ENCODE results near the gene TPBGL.

The TPBGL gene

GRCh38 chr11:75212411-75212810, 28.2 kb upstream of the TPBGL start:
- DNase-seq, result no peak

DNA sequence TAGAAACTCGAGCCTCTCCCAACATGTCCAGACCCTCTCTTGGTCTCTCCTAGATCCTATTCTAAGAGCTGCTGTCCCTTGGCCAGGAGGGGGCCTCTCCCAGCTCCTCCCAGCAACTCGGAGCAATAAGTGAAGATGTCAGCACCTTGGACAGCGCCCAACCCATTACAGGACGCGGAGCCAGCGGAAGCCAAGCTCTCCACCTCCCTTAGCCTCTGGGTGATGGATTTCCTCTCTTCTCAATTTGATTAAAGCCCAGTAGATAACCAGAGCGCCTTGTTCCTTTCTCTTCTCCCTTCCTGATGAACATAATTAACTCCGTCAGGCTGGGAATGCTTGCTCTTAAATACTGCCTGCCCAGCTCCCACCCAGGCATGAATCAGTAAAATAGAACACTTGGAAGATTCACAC, 26.2 kb upstream of the TPBGL start:
- peak; percentile 90 to 96 (median 94) for DNase-seq

- no peak for DNase-seq
These were observed 25.7 kb upstream of the TPBGL start for GRCh38 chr11:75214843-75215242.

GRCh38 chr11:75219869-75220268, 20.7 kb upstream of the TPBGL start:
- no peak for DNase-seq

GRCh38 chr11:75223954-75224643, 16.5 kb upstream of the TPBGL start:
- DNase-seq, result no peak

GRCh38 chr11:75225794-75226193, 14.8 kb upstream of the TPBGL start:
- DNase-seq, result no peak

DNA sequence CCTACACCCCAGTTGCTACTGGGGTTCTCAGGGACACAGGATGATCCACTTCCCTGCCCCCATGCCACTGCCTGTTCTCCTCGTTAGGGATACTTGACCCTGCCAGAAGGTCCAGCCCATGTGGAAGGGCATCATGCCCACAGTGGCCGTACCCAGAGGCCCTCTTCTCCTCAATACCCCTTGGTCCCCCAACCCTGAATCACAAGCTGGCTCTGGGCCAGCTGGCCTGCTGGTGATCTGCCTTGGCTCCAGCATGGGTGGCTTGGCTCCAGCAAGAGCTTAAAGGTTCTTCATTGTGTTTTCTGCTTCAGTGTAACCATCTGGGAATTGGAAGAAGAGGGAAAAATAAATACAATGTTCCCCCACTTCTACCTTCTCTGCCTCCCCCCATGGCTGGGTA, 11.1 kb upstream of the TPBGL start:
- no peak for DNase-seq

GRCh38 chr11:75230621-75231020, 10.0 kb upstream of the TPBGL start:
- DNase-seq, result no peak

- DNase-seq, result peak; percentile 81 to 86 (median 82)
These were observed 6.8 kb upstream of the TPBGL start for GRCh38 chr11:75233754-75234172.

DNA sequence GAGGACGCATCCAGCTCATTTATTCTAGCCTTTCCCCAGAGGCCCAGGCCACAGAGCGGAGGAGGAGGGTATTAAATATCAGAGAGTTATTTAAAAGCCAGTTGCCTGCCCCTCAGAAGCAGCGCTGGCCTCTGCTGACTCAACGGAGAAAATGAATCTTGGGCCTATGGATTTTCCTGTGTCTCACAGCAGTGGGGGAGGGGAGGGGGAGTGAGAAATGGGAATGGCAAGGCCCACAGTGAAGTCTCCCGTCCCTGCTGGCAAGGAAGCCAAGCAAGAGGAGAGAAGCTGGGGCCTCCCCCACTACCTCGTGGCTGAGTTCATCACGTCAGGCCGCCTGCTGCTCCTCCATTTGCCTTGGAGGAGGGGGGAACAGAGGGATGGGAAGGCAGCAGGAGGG, 4.5 kb upstream of the TPBGL start:
- peak in 1 of 3 donors; percentile 18 for DNase-seq

- DNase-seq, result no peak
These were observed 3.5 kb upstream of the TPBGL start for GRCh38 chr11:75237050-75237449.

DNA sequence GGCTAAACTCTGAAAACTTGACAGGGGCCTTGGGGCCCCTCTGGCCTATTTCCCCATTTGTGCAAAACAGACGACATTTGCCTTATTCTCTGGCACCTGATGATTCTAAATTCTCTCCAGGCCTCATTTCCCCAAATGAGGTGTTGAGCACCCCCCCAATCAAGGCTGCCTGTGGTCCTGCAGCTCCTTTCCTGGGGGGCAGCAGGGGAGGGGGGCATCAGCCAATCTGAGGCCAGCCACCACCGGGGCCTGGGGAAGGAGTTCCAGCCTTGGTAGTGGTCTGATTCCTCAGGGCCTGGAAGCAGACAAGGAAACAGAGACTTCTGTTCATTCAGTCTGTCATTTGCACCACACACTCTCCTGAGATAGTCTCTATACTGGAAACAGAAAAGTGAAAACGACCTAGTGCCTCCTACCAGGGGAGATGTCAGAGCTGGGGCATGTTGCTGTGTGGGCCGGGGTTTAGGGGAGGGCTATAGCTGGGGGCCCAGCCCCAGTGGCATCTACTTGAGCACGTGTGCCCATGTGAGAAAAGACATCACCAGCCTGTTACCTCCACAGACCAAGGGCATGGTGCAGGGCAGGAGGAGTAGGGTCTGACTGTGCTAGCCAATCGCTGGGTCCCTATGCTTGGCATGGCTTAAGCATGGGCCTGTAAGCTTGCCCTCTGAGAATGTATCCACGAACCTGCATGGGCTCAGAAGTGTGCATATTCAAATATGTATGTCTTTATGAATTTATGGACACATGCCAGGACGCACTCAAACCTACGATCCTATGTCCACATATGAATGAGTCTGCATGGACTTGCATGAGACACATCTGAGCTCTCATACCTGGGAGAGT, 1.8 kb upstream of the TPBGL start:
- DNase-seq, result no peak

DNA sequence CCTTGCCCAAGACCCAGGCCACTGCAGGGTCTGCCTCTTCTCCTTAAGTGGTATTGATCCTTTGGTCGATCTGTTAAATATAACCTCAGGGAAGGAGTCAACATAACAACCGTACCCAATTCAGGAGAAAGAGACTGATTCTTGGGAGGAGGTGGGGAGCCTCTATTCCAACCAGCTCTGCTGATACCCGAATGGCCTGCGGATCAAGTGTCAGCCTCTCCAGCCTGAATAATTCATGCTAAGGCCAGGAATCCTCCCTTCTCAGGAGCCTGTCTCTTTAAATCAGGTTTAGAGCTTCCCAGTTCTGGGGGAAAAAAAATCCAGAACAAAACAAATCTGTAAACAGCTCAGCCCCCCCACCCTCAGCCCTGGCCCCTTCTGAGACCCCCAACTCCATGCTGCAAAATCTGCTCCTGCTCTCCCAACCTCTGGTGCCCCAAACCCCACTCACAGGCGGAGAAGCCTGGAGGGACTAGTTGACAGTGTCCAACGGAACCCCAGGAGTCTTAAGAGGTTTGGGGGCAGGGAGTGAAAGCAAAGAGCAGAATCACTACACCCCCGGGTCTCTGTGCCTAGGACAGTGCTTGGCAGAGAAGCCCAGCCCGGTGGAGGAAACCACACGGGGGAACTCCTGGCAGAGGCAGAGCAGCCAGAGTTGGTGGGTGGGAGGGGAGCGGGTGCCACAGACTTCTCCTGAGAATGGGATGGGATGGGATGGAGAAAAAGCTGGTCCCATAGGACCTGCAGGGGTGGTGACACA, 863 bp upstream of the TPBGL start:
- no peak for DNase-seq

DNA sequence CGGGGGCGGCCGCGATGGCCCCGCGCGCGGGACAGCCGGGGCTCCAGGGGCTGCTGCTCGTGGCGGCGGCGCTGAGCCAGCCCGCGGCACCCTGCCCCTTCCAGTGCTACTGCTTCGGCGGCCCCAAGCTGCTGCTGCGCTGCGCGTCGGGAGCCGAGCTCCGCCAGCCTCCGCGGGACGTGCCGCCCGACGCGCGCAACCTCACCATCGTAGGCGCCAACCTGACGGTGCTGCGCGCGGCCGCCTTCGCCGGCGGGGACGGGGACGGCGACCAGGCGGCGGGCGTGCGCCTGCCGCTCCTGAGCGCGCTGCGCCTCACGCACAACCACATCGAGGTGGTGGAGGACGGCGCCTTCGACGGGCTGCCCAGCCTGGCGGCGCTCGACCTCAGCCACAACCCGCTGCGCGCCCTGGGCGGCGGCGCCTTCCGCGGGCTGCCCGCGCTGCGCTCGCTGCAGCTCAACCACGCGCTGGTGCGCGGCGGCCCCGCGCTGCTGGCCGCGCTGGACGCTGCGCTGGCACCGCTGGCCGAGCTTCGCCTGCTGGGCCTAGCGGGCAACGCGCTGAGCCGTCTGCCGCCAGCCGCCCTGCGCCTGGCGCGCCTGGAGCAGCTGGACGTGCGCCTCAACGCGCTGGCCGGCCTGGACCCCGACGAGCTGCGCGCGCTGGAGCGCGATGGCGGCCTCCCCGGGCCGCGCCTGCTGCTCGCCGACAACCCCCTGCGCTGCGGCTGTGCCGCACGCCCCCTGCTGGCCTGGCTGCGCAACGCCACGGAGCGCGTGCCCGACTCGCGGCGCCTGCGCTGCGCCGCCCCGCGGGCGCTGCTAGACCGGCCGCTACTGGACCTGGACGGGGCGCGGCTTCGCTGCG, 697 bp downstream of the TPBGL start:
- DNase-seq, result peak; percentile 92 to 97 (median 97)

DNA sequence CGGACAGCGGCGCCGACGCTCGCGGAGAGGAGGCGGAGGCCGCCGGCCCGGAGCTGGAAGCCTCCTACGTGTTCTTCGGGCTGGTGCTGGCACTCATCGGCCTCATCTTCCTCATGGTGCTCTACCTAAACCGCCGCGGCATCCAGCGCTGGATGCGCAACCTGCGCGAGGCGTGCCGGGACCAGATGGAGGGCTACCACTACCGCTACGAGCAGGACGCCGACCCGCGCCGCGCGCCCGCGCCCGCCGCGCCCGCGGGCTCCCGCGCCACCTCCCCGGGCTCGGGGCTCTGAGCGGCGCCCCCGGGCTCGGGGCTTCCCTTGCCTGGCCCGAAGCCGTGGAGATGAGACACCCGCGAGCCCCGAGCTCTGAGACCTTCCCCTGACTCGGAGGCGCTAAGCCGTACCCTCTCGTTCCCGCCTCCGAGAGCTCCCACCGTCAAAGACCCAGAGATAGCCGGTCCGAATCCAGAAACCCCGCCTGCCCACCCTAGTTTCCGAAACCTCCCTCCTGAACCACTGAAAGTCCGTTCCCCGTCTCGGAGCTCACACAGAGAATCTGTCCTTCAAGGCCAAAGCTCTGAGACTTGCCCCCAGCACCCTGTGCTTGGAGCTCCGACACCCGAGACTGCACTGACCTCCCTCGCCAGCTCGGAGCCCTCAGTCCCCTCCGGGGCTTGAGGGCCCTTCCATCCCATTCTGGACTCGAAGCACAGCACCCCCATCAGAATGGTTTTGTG, 1.5 kb downstream of the TPBGL start:
- DNase-seq, result no peak

DNA sequence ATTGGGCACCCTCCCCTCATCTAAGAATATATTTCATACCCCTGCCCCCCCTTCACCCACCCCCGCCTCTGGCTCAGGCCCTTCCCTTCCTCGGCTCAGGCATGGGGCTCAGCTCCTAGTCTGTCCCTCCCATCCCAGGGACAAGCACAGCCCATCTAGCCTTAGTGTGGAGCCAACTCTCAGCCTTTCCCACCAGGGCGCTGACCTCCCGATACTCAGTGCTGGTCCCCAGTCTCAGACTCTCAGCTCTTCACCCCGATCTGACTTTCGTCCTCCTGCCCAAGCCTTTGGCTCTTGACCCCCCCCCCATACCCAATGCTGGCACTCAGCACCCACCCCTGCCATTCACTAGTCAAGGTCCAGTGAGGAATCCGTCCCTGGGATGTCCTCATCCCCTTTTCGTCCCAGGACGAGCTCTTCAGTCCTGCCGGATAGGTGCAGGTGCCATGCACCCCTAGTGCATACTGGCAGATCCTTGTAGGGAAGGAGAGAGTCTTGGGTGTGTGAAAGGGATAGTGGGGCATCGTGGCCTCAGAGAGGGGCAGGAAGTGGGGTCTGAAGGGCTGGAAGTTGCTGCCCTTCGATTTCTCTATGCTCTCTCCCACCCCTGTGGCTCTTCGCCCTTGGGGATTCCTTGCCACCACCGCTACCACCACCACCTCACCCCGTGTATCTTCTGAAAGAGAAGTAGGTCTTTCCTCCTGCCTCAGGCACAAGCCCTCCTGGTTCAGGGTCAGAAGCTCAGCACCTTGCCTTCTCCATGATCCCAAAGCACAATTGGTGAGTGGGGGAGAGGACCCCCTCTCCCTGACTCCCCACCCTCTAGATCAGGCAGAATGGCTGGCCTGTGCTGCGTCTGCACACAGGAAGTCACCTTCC, 2.4 kb downstream of the TPBGL start:
- no peak for DNase-seq

DNA sequence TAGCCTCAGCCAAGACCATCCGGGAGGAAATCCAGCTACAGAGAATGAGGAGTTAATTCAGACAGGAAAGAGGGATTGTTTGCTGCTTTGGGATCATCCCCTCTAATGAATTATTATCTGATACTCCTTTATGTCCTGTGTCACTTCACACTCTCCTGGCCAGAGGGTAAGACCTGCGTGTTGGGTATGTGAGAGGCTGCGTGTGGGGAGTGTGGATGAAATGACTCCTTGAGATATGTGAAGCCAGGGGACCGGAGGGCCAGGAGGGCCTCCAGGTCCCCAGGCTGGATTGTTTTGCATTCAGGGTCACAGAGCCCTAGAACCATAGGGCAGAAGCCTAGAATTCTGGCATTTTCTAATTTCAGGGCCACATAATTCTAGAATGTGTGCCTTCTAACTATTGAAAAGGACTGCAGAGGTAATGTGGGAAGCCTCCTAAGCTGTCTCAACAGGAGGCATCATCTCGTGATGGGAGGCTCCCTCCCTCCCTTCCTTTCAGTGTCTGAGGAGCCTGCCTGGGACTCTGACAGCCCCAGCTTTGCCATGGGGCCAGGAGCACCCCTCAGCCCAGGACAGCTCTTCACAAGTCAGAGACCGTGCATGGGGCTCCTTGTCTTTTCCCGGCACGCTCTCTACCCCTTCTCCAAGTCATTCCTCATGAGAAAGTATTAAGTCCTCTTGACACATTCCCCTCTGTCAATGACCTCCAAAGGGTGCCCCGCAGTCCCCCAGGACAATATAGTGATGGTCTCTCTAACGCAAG, 3.7 kb downstream of the TPBGL start:
- no peak for DNase-seq

DNA sequence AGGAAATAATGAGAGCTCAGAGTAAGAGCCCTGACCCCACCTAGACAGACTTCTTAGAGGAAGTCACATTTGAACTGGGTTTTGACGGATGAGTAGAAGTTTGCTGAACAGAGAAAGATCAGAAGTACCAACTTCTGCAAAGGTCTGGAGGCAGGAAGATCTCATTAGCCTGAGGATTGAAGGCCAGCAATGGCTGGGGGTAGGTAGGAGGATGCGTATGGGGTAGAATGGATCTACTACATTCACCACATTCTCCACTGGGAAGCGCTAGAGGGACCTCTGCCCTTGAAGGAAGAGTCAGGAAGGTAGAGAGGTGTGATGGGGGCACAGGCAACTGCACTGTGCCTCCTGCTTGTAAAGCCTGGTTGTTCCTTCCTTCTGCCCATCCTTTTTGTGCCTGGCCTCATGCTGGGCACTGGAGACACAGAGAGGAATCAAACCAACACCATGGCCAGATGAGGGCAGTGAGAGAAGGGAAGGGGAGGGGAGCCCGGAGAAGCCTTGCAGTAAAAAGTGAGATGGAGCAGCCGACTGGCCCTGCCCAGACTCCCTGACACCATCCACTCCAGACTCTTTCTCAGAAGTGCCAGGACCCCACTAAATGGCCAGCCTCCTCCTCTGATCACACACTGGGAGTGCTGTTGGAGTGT, 4.9 kb downstream of the TPBGL start:
- no peak for DNase-seq

DNA sequence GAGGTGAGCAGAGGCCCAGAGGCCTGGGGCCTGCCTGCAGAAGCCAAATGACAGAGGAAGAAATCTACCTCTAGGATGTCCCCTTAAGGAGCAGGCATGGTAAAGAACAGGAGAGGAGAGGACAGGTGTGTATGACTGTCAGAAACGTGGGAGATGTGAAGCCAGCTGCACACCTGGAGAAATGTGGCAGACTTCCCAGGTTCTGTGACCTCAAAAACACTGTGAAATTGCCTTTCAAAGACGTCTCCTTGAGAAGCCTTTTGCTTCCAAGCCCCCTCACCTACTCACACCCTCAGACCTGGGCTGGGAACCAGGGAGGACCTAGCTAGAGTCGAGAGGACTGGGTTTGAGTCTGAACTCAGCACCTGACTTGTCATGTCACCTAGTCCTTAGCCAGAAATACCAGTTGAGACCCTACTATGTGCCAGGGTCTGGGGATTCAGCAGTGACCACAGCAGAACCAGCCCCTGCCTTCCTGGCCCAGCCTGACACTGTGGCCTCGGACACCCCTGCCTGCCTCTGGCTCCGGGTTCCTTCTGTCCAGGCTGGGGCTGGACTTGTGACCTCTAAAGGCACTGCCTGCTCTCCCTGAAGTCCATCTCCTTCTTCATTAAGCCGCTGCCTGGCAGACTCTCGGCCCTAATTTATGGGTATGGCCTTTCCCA, 5.6 kb downstream of the TPBGL start:
- no peak for DNase-seq

Measured in suppressor macrophage treated with lipopolysaccharide for 1 hour (primary cell).